GM23338 (cell line): ENCODE measurements around the gene COL8A1.

ENCODE experiments used
- CTCF ChIP-seq, 2 experiments: fragments of 200-600 bp in 1 of 2; sonication (generic) in 1 of 2; conservative IDR thresholded peaks; 2 replicates each; pipeline versions ENCODE4 v1.5.1 to v1.6.1; 2016 to 2017; ENCODE audit warnings: antibody characterized with exemption in 2 of 2, low read depth in 2 of 2, mild to moderate bottlenecking in 2 of 2, moderate library complexity in 1 of 2
- EZH2 ChIP-seq: fragments of 200-600 bp; sonication (generic); IDR thresholded peaks from one replicate; pipeline ENCODE4 v1.8.0; 2017; ENCODE audit warnings: antibody characterized with exemption, mild to moderate bottlenecking, low read depth; ENCODE audit not compliant: unreplicated experiment
- EZH2phosphoT487 ChIP-seq: fragments of 200-600 bp; sonication (generic); IDR thresholded peaks from one replicate; pipeline ENCODE4 v1.8.1; 2018; ENCODE audit warnings: antibody characterized with exemption; ENCODE audit not compliant: unreplicated experiment
- POLR2AphosphoS5 ChIP-seq: IDR thresholded peaks from 2 replicates; pipeline ENCODE4 v1.6.1; 2016; ENCODE audit warnings: antibody characterized with exemption, low read depth
- ZNF114 ChIP-seq: fragments of 250-450 bp; sonication (Bioruptor Pico); IDR thresholded peaks from 2 replicates; pipeline ENCODE4 v1.5.0; 2020; ENCODE audit warnings: mild to moderate bottlenecking, moderate library complexity

- TF ChIP-seq EZH2 (no peak), CTCF (conservative IDR thresholded peaks at IDR 0.05; ENCODE audit: low read depth in 2 of 2) (no peak), ZNF114 (no peak), EZH2phosphoT487 (no peak), POLR2AphosphoS5 (no peak)
Measured at GRCh38 chr3:99760629-99761028, 122.2 kb downstream of the COL8A1 start.
